Stimulated activated CD4-positive, alpha-beta T cell treated with anti-CD3 and anti-CD28 coated beads, TNF-alpha, amount 100 ng/mL, for 48 hours (primary cell): Measurements from ENCODE around the gene FZD10.

Experiments
- DNase-seq, 3 donors: peaks; one replicate each; pipeline ENCODE4 v3.0.0-alpha.2; 2020; ENCODE audit warnings: low read depth in 3 of 3

FZD10 gene, protein sequence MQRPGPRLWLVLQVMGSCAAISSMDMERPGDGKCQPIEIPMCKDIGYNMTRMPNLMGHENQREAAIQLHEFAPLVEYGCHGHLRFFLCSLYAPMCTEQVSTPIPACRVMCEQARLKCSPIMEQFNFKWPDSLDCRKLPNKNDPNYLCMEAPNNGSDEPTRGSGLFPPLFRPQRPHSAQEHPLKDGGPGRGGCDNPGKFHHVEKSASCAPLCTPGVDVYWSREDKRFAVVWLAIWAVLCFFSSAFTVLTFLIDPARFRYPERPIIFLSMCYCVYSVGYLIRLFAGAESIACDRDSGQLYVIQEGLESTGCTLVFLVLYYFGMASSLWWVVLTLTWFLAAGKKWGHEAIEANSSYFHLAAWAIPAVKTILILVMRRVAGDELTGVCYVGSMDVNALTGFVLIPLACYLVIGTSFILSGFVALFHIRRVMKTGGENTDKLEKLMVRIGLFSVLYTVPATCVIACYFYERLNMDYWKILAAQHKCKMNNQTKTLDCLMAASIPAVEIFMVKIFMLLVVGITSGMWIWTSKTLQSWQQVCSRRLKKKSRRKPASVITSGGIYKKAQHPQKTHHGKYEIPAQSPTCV

DNA sequence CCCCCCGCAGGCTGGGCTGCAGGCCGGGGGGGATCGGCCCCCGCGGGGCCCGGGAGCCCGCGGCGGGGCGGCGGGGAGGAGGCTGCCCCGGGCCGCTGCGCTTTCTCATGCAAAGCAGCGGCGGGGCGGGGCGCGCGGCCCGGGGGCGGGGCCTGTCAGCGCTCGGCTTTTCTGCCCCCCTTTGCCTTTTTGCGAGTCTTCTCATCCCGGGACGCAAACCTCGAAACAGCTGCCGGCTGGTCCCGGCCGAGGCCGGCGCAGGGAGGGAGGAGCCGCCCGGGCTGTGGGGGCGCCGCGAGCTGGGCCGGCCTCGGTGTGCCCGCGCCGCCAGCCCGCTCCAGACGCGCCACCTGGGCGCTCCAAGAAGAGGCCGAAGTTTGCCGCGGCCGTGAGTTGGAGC is at the start of gene FZD10:
Gene FZD10 (plus strand): TSS at position 198 of the 400 bp plus-strand sequence. CDS start 479 bp downstream, outside the sequence.
- peak in 2 of 3 donors; percentile 6 to 25 for DNase-seq

DNA sequence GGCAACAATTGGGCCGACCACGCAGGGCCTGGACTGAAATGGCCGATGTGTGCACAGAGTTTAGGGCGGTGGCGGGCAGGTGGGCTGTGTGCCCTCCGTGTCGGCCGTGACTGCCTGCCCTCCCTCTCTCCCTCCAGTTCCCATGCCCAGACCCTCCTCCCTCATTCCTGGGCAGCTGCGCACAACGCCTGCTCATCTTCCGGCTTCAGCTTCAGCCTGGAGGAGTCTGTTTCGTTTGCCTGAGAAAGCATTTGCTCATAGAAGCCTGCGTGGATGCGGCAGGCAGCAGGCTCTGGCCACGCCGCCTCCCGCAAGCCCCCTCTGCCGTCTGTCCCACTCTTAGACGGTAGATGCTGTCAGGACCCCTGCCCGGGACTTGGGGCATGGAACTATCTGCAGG is 47.3 kb upstream of the FZD10 start:
- DNase-seq = no peak

DNA sequence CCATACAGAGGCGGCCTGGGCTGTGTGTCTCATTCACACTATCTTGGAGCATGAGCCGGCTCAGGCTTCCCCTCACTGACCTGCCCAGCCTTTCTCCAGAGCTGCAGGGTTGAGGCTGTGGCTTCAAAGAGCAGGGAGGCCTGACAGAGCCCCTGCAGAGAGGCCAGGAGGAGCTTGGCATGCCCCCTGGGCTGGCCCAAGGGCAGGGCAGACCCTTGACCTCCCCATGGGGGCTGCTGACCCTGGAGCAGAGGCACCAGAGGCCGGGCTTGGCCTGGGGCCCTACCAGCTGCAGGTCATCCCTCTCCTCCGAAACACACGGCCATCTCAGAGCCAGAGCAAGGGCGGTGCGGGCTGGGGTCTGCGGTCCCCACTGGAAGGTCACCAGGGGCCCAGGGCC is 46.6 kb upstream of the FZD10 start:
- no peak for DNase-seq

DNA sequence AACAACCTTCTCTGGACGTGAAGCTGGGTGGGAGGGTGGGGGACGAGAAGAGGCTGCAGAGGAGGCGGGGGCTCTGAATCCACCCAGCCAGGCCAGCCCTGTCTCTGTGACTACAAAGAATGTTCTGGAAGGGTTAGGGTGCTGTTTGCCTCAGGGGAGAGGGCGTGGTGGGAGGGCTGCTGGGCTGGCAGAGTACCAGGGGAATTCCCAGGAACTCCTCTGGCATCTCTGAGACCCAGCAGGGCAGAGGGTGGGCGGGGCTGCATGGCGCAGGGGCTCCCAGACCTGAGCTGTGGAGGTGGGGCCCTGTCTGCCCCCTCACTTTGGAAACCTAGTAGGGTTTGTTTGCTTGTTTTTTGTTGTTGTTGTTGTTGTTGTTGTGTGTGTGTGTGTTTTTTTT is 45.5 kb upstream of the FZD10 start:
- no peak for DNase-seq

DNA sequence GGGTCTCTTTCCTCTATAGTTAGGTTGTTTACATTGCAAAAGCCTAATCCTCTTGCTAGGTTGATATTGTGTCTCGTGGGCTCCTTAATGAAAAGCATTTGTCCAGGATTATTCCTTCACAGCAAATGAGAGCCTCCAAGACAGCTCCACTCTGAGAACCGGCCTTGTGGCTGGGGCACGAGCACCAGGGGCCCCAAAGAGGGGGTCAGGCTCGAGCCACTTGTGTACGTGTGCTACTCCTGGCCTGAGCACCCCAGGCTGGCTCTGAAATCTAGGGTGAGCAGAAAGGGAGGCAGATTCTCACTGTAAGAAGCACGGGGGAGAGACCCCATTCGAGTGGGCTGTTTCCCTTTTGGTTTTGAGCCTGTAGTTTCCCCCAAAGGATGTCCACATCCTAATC is 45.0 kb upstream of the FZD10 start:
- DNase-seq = no peak

DNA sequence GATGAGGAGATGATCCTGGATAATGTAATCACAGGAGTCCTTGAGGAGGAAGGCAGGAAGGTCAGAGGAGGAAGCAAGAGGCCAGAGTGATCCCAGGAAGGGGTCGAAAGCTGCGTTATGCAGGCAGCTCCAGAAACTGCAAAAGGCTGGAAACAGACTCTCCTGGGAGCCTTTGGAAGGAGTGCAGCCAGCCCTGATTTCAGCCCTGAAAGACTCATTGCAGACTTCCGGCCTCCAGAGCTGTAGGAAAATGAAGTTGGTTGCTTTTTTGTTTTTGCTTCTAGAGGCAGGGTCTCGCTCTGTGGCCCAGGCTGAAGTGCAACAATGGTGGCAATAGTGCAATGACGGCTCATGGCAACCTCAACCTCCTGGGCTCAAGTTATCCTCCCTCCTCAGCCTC is 44.6 kb upstream of the FZD10 start:
- DNase-seq = no peak

DNA sequence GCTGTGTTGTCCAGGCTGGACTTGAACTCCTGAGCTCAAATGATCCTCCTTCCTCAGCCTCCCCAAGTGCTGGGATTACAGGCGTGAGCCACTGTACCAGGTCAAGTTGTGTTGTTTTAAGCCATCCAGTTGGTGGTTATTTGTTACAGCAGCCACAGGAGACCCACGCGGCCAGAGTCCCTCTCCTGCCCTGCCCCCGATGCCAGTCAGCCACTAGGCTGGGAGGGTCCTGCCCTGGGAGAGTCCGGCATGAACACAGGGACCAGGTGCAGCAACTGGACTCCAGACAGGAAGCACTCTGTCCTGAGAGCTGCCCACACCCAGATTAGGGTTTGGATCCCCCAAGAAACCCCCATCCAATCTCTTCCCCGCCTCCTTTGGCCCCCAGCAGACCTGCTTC is 44.1 kb upstream of the FZD10 start:
- no peak for DNase-seq

DNA sequence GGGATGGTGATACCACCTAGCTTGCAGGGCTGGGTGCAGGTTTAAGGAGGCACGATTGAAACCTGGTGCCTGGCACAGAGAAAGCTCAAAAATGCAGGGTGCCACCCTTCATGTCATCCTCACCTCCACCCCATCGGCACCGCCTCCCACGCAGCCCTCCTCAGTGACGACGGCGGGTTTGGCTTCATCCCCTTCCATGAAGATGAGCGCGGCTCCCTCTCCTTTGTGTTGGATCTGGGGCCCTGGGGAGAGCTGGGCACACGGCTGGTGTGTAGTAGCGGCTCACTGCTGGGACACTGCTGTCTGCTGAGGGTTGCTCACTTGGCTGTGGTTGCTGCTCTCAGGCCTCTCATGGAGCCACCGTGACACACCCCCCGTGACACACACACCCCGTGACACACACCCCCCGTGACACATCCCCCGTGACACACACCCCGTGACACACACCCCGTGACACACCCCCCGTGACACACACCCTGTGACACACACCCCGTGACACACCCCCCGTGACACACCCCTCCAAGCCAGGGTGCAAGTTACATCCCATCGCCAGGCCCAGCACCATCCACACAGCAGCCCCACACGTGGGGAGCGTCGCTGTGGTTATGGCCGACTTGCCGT is 42.9 kb upstream of the FZD10 start:
- DNase-seq = peak in 1 of 3 donors; percentile 11

DNA sequence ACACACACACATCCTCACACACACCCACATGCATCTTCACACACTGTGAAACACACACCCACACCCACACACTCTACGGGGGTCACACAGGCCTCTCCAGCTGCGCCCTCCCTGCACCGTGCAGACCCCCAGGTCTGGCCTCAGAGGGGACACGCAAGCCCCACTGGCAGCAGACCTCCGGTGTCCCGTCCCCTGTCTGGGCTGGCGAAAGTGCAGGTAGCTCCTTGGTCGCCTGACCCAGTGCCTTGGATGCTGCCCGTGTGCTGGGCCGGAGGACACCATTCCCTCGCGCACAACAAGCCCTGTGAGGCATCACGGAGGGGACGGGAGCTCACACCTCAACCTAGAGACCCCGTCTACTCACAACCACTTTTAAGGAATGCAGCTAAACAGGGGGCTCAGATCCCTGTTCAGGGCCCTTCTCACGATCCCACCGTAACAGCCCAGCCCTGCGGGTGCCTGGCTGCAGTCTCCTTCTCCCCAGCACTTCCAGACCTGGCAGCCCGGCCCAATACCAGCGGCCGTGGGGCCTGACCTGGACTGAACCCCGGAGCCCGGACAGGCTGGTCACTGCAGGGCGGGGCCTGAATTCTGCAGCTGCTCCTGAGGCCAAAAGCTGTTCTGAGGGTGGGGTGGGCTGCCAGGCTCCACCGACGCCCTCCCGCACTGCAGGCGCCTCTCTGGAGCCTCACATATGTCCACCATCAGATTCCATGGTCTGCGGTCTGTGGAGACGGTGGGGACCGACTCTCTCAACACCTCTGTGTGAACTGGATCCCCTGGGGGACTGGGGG is 42.1 kb upstream of the FZD10 start:
- DNase-seq = no peak

DNA sequence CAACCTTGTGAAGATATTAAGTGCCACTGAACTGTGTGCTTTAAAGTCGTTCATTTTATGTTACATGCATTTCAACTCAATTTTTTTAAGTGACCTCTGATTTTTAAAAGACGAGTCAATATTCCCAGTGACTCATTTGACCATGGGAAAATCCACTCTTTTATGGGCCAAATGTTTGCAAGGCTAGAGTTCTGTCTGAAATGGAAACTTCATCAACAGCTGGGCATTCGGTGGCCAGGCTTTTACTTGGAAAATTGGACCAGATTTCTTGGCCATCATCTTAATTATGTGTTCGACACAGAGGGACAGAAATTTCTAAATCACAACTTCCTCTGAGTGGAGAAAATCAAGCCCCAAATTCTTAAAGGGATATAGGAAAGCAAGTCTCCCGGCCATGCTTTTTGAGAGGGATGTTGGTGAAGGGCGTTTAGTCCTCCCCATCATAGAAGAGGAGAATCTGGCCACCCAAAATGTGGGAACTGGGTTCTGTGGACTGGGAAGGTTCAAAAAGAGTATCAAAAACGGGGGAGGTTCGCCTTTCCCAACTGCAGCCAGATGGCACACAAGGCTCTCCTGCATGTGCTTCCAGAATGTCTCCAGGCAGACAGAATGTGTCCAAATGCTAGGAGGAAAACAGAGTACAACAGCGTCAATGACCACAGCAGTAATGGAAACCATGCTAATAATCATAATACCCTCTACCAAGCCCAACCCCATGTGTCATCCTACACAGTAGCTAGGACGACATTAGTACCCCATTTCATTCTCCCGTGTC is 40.9 kb upstream of the FZD10 start:
- no peak for DNase-seq

DNA sequence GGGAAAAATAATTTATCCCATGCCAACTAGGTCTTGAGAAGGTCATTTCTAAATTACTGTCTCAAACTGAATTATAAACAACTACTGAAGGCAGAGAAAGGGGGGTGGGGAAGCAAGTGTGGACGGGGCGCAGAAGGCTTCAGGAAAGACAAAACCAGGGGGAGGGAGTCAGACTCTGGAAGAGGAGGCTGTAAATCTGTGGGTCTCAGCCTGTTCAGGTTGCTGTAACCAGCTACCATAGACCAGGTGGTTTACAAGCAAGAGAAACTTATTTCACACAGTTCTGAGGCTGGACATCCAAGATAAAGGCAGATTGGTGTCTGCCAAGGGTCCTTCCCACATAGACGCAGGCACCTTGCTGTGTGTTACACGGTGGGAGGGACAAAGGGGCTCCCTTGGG is 39.9 kb upstream of the FZD10 start:
- DNase-seq = no peak

DNA sequence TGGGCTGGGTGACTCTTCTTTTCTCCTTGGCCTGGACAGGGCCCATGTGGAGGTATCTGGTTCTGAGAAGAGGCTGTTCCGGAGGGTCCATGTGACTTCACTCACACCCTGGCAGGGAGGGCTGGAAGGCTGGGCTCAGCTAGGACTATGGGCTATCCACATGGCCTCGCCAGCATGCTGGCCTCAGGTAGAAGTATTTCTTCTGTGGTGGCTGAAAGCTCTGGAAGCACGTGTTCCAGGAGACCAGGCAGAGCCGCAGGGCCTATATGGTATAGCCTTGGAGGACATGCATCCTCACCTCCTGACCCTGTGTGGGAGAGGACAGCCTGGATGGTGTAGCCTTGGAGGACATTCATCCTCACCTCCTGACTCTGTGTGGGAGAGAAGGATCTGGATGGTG is 38.2 kb upstream of the FZD10 start:
- no peak for DNase-seq

DNA sequence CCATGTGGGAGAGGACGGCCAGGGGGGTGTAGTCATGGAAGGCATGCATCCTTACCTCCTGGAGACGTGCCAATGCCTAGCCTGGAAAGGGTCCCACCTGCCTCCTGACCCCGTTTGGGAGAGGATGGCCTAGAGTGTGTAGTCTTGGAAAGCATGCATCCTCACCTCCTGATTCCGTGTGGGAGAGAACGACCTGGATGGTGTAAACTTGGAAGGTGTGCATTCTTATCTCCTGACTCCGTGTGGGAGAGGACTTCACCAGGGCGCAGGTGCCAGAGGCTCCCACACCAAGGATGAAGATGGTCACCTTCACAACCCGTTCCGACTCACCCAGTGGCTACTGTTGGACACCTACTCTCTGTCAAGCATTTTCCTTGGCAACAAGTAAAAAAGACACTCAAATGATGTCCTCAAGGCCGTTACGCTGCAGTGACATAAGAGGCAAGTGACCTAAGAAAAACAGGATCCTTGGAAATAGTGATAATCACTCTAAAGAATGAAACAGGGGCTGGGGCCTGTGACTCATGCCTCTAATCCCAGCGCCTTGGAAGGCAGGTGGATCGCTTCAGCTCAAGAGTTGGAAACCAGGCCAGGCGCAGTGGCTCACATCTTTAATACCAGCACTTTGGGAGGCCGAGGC is 37.5 kb upstream of the FZD10 start:
- no peak for DNase-seq

DNA sequence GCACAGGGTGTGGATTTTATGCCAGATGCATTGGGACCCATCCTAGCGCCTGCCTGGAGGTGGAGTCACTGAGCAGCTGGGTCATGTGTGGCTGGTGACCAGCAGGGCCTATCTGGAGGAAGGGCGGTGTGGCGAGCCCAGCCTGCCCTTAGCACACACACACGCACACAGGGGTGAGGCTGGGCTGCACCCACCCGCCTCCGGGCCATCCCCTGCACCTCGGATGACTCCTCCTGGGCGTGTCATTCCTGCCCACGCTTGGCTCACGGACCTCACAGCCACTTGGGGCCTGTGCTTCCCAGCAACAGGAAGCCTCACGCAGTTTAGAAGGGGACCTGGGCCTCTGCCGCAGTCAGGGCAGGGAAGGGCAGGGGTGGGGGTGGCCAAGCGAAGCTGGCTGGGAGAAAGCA is 36.2 kb upstream of the FZD10 start:
- no peak for DNase-seq

DNA sequence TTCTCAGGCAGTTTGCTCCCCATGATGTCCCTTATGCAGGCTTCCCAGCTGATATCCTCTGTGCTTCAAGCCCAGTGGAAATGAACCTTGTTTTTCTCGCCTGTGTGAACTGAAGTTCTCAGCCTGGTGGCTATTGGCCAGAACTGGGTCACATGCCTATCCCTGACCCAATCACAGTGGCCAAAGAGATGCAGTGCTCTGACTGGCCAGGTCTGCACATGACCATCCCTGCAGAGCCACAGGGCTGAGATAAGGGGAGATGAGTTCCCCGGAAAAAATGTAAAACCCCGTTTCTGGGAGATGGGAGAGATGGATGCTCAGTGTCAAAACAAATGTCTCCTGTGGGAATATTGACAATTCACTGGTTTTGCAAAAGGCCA is 34.7 kb upstream of the FZD10 start:
- no peak for DNase-seq

DNA sequence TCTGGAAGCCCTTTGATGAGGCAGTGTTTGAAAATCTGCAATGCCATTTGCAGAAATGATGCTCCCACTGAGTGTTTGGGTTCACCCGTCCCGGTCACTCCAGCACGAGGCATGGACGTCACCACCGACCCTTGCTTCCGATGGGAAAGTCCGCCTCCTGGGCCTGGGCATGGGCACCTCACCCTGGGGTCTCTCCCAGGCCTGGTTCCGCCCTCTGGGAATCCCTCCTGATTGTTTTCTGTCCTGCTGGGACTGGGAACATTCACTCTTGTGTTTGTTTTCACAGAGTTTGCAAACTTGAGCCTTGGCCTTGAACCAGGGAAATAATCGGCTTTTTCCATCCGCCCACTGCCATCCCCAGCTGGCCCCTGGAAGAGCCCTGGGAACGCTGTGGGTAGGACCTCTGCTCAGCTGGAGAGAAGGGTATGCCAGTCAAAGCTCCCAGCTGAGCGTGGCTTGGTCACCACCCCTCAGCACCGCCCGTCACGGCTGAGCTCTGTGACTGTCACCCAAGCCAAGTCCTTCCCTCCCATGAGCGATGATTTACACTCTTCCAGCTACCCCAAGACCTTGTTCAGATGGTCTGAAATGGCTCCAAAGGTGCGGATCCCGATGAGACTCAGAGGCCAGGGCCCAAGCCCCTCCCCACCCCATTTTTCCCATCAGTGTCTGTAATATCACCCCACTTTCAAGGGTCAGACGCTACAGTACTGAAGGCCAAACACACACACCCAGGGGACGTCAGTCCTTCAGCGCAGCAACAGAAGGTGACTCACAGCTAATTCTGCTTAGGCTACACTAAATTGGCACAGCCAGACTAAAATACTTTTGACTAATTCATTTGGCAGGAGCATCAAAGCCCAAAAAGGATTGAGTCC is 34.1 kb upstream of the FZD10 start:
- DNase-seq = no peak

DNA sequence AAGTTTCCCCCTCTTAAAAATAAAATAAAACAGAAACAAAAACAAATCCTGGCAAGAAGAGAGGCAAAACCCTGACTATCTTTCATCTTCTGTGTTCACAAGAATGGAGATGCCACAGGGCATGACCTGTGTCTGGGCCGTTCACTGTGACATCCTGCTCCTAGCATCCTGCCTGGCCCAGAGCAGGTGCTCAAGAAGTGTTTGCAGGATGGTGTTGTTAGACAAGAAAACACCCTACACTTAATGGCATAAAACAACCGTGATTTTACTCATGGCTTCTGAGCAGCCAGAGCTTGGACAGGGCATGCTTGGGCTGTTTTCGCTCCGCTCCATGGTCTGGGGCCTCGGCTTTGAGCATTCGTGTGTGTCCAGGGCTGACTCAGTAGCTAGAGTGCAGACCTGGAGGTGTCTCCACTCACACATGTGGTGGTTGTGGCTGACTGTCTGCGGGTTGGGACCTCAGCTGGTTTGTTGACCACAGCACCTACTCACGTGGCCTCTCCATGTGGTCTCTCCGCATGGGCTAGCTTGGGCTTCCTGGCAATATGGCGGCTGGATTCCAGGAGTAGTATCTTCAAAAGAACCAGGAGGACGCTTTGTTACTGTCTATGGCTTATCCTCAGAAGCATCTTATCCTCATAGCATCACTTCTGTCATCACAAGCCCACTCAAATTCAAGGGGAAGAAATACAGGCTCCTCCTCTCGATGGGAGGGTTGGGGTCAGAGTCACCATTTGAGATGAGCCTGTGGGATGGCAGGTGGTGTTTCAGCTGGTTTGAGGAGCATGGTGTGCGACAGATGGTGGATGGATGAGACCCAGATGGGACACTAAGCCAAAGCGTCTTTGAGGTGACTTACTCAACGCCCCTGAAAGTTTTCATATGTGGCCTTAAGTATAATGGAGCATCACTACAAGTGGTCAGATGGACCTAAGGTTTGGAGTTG is 33.2 kb upstream of the FZD10 start:
- DNase-seq = no peak

DNA sequence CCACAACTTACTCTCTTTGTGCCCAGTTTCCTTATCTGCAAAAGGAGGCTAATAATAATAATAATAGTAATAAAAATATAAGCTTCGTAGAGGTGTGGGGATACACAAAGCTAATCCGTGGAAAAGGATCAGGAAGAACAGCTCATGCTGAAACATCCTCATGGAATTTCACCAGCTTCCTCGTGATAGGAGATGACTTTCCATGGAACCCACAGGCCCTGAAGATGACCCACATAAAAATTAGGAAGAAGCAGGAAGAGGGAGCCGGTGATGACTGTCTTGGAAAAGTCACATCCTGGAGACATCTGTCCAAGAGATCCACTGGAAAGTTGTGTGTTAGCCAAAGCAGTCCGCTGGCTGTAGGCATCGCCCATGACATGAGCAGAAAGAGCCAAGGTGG is 31.9 kb upstream of the FZD10 start:
- DNase-seq = no peak

DNA sequence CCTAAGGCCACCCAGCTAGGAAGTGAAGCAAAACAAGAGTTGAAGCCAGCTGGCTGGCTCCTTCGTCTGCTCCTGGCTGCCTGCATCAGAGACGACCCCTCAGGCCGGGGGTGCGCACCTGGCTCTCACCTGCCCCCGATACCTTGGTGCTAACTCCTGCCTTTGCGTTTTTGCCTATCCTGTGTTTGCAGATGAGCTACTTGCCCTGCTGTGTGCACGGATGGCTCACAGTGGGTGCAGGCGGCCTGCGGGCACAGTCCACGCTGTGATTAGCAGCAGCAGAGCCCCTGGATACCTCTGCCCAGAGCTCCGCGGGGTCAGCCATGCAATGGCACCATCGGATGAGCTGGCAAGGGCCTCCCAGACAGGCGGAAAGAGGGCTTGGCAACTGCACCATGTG is 31.2 kb upstream of the FZD10 start:
- no peak for DNase-seq
